Osteocyte (in vitro differentiated cells): ENCODE results near the gene ELOA. TPM values are rescaled to one million over a fixed set of nuclear protein-coding genes. Genes with fewer than 3 reads are reported as not detected.
A peak's percentile ranks its signal among the peaks of the same experiment; 100 is the strongest.

Experiments
- DNase-seq: peaks from one replicate; pipeline ENCODE4 v3.0.0; 2021; ENCODE audit warnings: mixed read lengths; ENCODE audit not compliant: unreplicated experiment; ENCODE audit errors: extremely low spot score
- H3K27ac Mint-ChIP-seq: one replicate; pipeline ENCODE4 v1.8.0; 2021; ENCODE audit warnings: mild to moderate bottlenecking, mixed read lengths; ENCODE audit not compliant: unreplicated experiment
- H3K27me3 Mint-ChIP-seq: one replicate; pipeline ENCODE4 v1.8.0; 2021; ENCODE audit warnings: mixed read lengths; ENCODE audit not compliant: unreplicated experiment
- H3K36me3 Mint-ChIP-seq: one replicate; pipeline ENCODE4 v1.8.0; 2021; ENCODE audit warnings: mixed read lengths; ENCODE audit not compliant: unreplicated experiment
- H3K4me1 Mint-ChIP-seq: one replicate; pipeline ENCODE4 v1.8.0; 2021; ENCODE audit warnings: mixed read lengths; ENCODE audit not compliant: unreplicated experiment
- H3K4me3 Mint-ChIP-seq: one replicate; pipeline ENCODE4 v1.8.0; 2021; ENCODE audit warnings: mild to moderate bottlenecking, moderate library complexity, mixed read lengths; ENCODE audit not compliant: unreplicated experiment
- H3K9me3 Mint-ChIP-seq: one replicate; pipeline ENCODE4 v1.8.0; 2021; ENCODE audit warnings: mixed read lengths; ENCODE audit not compliant: unreplicated experiment
- total RNA-seq: library from RNA; stranded (reverse); gene quantifications from 2 replicates; pipeline ENCODE4 v1.2.1, GENCODE V29; 2021
- TF ChIP-seq, protein P1 (sequence below): fragments of 200-600 bp; sonication (generic); IDR thresholded peaks from 2 replicates; pipeline ENCODE4 v1.5.0; 2021; ENCODE audit warnings: antibody characterized with exemption, mild to moderate bottlenecking, moderate library complexity

Gene ELOA
- total RNA-seq, 1 donor from 2014 or later, result 47.0 TPM

DNA sequence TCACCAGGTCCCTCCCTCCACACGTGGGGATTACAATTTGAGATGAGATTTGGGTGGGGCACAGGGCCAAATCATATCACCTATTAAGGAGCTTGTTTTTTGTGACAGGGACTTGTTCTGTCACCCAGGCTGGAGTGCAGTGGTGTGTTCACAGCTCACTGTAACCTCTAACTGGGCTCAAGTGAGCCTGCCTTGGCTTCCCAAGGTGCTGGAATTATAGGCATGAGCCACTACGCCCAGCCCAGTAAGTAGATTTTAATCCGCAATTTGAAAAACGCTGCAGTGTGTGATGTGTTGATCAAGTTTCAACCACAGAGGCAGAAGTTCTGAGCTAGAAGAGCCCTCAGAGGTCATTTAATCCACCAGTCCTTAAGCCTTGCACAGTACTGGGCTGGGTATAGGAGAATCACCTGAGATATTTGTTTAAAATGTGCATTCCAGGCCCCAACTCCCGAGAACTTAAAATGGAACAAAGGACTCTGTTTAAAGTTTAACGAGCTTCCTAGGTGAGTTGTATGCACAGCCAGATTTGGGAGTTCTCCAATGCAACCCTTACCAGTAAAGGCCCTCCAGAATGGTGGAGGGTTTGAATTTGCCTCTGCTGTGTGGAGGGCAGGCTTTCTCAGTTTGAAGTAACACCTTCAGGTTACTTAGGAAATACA, 38.3 kb upstream of the ELOA start:
- TF ChIP-seq, protein P1, sequence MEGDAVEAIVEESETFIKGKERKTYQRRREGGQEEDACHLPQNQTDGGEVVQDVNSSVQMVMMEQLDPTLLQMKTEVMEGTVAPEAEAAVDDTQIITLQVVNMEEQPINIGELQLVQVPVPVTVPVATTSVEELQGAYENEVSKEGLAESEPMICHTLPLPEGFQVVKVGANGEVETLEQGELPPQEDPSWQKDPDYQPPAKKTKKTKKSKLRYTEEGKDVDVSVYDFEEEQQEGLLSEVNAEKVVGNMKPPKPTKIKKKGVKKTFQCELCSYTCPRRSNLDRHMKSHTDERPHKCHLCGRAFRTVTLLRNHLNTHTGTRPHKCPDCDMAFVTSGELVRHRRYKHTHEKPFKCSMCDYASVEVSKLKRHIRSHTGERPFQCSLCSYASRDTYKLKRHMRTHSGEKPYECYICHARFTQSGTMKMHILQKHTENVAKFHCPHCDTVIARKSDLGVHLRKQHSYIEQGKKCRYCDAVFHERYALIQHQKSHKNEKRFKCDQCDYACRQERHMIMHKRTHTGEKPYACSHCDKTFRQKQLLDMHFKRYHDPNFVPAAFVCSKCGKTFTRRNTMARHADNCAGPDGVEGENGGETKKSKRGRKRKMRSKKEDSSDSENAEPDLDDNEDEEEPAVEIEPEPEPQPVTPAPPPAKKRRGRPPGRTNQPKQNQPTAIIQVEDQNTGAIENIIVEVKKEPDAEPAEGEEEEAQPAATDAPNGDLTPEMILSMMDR, result no peak
- Mint-ChIP-seq H3K36me3 (peaks cover 19% of the 10 kb centered on the region), H3K9me3 (no peaks in the 10 kb centered on the region), H3K4me1 (no peaks in the 10 kb centered on the region), H3K27ac (no peak overlapping the region), H3K27me3 (no peaks in the 10 kb centered on the region), H3K4me3 (no peak overlapping the region)
- DNase-seq, result no peak

DNA sequence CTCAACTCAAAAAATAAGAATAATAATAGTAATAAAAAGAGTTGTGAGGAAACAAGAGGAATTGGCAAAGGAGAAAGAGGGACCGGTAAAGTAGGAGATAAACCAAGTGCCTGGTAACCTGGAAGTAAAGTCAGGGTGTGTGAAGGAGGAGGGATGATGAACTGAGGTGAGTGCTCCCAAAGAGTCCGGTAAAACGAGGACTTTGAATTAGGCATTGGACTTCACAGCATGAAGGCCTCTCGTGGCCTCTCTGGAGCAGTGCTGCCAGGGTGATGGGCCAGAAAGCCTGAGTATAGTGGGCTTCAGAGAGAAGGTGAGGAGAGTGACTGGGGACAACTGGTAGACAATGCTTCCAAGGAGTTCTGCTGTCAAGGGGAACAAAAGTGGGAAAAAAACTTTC, 34.0 kb upstream of the ELOA start:
- H3K9me3 Mint-ChIP-seq, result no peaks in the 10 kb centered on the region
- DNase-seq, result no peak
- no peaks in the 10 kb centered on the region for H3K4me1 Mint-ChIP-seq
- TF ChIP-seq, protein P1, result no peak
- no peak overlapping the region for H3K4me3 Mint-ChIP-seq
- H3K27ac Mint-ChIP-seq, result no peak overlapping the region
- H3K36me3 Mint-ChIP-seq, result peaks cover 9% of the 10 kb centered on the region
- no peaks in the 10 kb centered on the region for H3K27me3 Mint-ChIP-seq

DNA sequence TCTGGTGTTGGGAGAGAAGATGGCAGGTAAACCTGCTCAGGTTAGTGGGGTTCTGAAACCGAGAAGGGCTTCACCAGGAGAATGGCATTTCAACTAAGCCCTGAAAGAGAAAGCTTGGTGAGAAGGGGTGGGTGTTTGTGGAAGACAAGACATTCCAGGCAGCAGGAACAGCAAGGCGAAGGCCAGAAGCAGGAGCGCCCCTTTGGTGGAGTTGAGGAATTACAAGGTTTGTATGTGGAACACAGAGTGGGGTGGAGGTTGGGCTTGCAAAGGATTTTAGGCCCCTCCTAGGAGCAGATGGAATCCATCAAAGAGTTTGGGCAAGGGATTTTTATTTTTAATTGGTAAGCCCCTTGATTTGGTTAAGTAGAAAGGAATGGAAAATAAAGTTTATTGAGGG, 24.8 kb upstream of the ELOA start:
- DNase-seq, result no peak
- no peaks in the 10 kb centered on the region for H3K27me3 Mint-ChIP-seq
- TF ChIP-seq, protein P1, result peak; percentile 50

DNA sequence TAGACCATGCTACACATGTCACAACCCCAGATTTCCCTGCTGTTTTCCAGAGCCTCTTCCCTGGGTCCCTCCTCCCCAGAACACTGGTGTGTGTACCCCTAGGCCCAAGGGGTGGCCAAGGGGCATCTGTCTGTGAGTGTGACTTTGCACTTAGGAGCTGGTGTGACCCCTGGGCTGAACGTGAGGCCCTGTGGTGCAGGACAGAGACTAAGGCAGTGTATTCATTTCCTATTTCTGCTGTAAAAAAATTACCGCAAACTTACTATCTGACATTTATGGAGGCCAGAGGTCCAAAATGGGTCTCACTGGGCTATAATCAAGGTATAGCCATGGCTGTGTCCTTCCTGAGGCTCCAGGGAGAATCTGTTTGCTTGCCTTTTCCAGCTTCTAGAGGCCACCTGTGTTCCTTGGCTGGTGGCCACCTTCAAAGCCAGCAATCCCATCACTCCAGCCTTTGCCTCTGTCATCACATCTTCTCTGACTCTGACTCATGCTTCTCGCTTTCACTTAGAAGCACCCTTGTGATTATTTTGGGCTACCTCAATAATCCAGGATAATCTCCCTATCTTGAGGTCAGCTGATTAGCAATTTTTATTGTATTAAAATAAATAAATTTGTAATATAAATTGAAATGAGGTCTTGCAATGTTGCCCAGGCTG, 24.0 kb upstream of the ELOA start:
- no peak overlapping the region for H3K4me3 Mint-ChIP-seq
- peaks cover 3% of the 10 kb centered on the region for H3K36me3 Mint-ChIP-seq
- DNase-seq, result no peak
- H3K27ac Mint-ChIP-seq, result no peak overlapping the region
- H3K9me3 Mint-ChIP-seq, result no peaks in the 10 kb centered on the region
- TF ChIP-seq, protein P1, result no peak
- H3K4me1 Mint-ChIP-seq, result peaks cover 3% of the 10 kb centered on the region
- H3K27me3 Mint-ChIP-seq, result no peaks in the 10 kb centered on the region

More for the DNA sequence above, 24.8 kb upstream of the ELOA start:
- no peaks in the 10 kb centered on the region for H3K9me3 Mint-ChIP-seq
- H3K4me1 Mint-ChIP-seq, result peaks cover 3% of the 10 kb centered on the region
- no peak overlapping the region for H3K27ac Mint-ChIP-seq
- no peak overlapping the region for H3K4me3 Mint-ChIP-seq
- peaks cover 3% of the 10 kb centered on the region for H3K36me3 Mint-ChIP-seq

DNA sequence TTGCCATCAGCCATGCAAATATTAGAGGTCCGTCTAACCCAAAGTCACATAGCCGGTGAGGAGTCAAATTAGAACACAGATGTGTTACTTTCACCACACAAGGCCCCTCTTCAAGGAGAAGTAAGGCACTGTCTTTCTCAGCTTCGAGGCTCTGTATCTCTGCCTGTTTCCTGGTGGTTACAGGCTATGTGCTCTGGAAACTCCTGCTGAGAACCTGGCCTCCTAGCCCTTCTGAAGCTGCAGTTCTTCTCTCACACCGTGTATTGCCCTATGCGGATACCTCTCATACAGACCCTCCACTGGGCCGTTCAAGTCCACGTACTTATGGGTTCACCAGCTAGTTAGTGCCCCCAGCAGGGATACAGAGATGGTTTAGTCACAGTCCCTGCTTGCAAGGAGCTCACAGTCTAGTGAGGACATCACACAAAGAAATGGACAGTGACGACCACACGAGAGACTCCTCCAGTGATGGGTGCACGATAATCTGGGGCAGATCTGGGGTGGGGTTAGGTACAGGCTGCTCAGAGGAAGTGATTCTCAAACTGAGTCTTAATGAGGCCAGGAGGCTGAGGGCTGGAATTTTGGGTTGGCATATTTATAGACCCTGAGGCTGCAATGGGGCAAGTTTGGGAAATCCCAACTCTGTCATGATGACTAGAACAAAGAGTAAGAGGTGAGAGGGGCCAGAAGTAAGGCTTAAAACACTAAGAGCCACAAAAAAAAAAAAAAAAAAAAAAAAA, 22.8 kb upstream of the ELOA start:
- peaks cover 3% of the 10 kb centered on the region for H3K36me3 Mint-ChIP-seq
- TF ChIP-seq, protein P1, result no peak
- H3K4me1 Mint-ChIP-seq, result peaks cover 3% of the 10 kb centered on the region
- H3K4me3 Mint-ChIP-seq, result no peak overlapping the region
- H3K27me3 Mint-ChIP-seq, result no peaks in the 10 kb centered on the region
- H3K9me3 Mint-ChIP-seq, result no peaks in the 10 kb centered on the region
- no peak for DNase-seq
- H3K27ac Mint-ChIP-seq, result no peak overlapping the region
